ENCODE results near the gene TGFBI.

DNA sequence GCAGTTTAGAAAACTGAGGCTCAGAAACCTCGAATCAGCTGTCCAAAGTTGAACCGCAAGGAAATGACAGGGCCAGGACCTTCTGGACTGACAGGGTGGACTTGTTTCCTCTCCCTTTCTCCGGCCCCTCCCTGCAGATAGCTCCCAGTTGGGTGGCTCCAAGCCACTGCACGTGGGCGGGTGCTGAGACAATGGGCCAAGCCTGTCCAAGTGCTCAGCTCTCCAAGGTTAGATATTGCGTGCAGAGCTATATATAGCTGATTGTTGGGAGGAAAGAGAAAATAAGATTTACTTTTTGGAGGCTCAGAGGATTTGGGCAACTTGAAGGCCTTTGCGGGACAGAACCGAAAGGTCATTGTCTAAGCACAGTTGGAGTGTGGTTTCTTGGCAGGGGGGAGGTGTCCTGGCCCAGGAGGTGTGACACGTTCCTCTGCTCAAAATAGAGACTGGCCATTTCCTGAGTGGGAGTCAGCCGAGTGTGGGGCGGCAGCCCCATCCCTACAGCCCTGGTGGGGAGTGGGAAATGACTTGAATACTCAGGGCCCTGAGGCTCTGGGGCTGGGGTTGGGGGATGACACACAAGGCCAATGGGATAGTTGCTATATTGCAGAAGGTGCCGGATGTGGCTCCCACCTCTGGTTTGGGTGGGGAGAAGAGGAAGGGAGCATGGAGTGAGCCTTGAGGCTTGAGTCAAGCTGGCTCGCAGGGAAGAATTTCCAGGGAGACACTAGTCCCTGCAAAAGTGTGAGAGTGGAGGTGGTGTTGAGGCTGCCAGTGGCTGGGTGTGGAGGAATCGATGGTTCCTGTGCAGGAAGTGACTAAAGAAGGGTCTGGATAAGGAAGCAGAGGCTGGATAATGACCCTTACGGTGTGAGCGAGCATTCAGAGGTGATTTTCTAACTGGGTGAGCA, 59.4 kb downstream of the TGFBI start:
- TF ChIP-seq, protein P1, sequence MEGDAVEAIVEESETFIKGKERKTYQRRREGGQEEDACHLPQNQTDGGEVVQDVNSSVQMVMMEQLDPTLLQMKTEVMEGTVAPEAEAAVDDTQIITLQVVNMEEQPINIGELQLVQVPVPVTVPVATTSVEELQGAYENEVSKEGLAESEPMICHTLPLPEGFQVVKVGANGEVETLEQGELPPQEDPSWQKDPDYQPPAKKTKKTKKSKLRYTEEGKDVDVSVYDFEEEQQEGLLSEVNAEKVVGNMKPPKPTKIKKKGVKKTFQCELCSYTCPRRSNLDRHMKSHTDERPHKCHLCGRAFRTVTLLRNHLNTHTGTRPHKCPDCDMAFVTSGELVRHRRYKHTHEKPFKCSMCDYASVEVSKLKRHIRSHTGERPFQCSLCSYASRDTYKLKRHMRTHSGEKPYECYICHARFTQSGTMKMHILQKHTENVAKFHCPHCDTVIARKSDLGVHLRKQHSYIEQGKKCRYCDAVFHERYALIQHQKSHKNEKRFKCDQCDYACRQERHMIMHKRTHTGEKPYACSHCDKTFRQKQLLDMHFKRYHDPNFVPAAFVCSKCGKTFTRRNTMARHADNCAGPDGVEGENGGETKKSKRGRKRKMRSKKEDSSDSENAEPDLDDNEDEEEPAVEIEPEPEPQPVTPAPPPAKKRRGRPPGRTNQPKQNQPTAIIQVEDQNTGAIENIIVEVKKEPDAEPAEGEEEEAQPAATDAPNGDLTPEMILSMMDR (IDR thresholded peaks at IDR 0.05 in 2 of 3, conservative IDR thresholded peaks at IDR 0.05 in 1 of 3; ENCODE audit: insufficient read depth in 2 of 3, low read depth in 1 of 3, low read length in 3 of 3) = no peak
- TF ChIP-seq, protein P2, sequence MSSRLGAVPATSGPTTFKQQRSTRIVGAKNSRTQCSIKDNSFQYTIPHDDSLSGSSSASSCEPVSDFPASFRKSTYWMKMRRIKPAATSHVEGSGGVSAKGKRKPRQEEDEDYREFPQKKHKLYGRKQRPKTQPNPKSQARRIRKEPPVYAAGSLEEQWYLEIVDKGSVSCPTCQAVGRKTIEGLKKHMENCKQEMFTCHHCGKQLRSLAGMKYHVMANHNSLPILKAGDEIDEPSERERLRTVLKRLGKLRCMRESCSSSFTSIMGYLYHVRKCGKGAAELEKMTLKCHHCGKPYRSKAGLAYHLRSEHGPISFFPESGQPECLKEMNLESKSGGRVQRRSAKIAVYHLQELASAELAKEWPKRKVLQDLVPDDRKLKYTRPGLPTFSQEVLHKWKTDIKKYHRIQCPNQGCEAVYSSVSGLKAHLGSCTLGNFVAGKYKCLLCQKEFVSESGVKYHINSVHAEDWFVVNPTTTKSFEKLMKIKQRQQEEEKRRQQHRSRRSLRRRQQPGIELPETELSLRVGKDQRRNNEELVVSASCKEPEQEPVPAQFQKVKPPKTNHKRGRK (tag; IDR thresholded peaks at IDR 0.05) = no peak
- no peak for TF ChIP-seq SETDB1 (IDR thresholded peaks at IDR 0.05; ENCODE audit: low read length)
- TF ChIP-seq, protein P3, sequence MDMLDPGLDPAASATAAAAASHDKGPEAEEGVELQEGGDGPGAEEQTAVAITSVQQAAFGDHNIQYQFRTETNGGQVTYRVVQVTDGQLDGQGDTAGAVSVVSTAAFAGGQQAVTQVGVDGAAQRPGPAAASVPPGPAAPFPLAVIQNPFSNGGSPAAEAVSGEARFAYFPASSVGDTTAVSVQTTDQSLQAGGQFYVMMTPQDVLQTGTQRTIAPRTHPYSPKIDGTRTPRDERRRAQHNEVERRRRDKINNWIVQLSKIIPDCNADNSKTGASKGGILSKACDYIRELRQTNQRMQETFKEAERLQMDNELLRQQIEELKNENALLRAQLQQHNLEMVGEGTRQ (CRISPR knock-in tag; IDR thresholded peaks at IDR 0.05) = no peak; the same call in 1 of the 2 replicates
- TF ChIP-seq, protein P4, sequence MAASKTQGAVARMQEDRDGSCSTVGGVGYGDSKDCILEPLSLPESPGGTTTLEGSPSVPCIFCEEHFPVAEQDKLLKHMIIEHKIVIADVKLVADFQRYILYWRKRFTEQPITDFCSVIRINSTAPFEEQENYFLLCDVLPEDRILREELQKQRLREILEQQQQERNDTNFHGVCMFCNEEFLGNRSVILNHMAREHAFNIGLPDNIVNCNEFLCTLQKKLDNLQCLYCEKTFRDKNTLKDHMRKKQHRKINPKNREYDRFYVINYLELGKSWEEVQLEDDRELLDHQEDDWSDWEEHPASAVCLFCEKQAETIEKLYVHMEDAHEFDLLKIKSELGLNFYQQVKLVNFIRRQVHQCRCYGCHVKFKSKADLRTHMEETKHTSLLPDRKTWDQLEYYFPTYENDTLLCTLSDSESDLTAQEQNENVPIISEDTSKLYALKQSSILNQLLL (CRISPR knock-in tag; IDR thresholded peaks at IDR 0.05; ENCODE audit: borderline replicate concordance) = no peak
- TF ChIP-seq PTRF (tag; IDR thresholded peaks at IDR 0.05) = no peak
- TF ChIP-seq KLF6 (CRISPR knock-in tag; IDR thresholded peaks at IDR 0.05; ENCODE audit: borderline replicate concordance) = no peak
- no peak for TF ChIP-seq RBM25 (IDR thresholded peaks at IDR 0.05; ENCODE audit: low read depth, low read length, severe bottlenecking)
- TF ChIP-seq, protein P5, sequence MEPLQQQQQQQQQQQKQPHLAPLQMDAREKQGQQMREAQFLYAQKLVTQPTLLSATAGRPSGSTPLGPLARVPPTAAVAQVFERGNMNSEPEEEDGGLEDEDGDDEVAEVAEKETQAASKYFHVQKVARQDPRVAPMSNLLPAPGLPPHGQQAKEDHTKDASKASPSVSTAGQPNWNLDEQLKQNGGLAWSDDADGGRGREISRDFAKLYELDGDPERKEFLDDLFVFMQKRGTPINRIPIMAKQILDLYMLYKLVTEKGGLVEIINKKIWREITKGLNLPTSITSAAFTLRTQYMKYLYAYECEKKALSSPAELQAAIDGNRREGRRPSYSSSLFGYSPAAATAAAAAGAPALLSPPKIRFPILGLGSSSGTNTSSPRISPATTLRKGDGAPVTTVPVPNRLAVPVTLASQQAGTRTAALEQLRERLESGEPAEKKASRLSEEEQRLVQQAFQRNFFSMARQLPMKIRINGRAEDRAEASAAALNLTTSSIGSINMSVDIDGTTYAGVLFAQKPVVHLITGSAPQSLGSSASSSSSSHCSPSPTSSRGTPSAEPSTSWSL (CRISPR knock-in tag; IDR thresholded peaks at IDR 0.05; ENCODE audit: borderline replicate concordance) = no peak
- TF ChIP-seq FIP1L1 (IDR thresholded peaks at IDR 0.05; ENCODE audit: low read depth, low read length, poor library complexity, severe bottlenecking) = no peak
